Measurements from ENCODE around the gene OSCP1.

GRCh38 chr1:36432616-36433015 is 17.6 kb downstream of the OSCP1 start:
- TF ChIP-seq POLR2A (IDR thresholded peaks at IDR 0.05) (no peak), CTCF (IDR thresholded peaks at IDR 0.05) (no peak)

Measured in thyroid gland (tissue), 4 donors.